Measurements from ENCODE around the gene KCNG2. TPM values are rescaled to one million over a fixed set of nuclear protein-coding genes. Genes with fewer than 3 reads are reported as not detected.

KCNG2 gene
- total RNA-seq, 1 experiment from 2014 or later, result not detected

- Histone ChIP-seq H4K20me1 (ENCODE audit: insufficient read depth) (no peaks in the 10 kb centered on the region), H3K9me3 (ENCODE audit: control insufficient read depth in 1 of 2, insufficient read depth in 1 of 2, low read depth in 1 of 2, low read length in 2 of 2) (no peaks in the 10 kb centered on the region), H3K4me3 (replicated peaks in 1 of 2; ENCODE audit: low read depth in 1 of 2, low read length in 2 of 2) (no peak overlapping the region), H3K9me2 (ENCODE audit: insufficient read depth) (no peaks in the 10 kb centered on the region), H3K27ac (ENCODE audit: low read depth, low read length) (no peak overlapping the region), H3K79me2 (ENCODE audit: insufficient read depth, low read length) (no peaks in the 10 kb centered on the region), H2AFZ (ENCODE audit: low read depth, low read length, poor library complexity, severe bottlenecking) (no peak overlapping the region), H3K27me3 (ENCODE audit: insufficient read depth, low read length) (no peaks in the 10 kb centered on the region), H3K9ac (ENCODE audit: low read length) (no peak overlapping the region), H3K36me3 (ENCODE audit: control insufficient read depth in 1 of 2, insufficient read depth in 2 of 2, low read length in 2 of 2) (no peaks in the 10 kb centered on the region), H3K4me2 (ENCODE audit: low read length) (no peak overlapping the region), H3K4me1 (ENCODE audit: control insufficient read depth in 1 of 2, insufficient read depth in 2 of 2, low read length in 2 of 2) (no peaks in the 10 kb centered on the region)
- ChIA-PET CTCF (no interaction called here), RAD21 (ENCODE audit: low non-redundant PET in 1 of 2, low total read pairs in 2 of 2, uncharacterized antibody in 2 of 2, unreplicated experiment in 2 of 2) (no interaction called here), POLR2A (no interaction called here)
- no TSS peak for BruUV-seq (replicated peaks)
- TF ChIP-seq EZH2phosphoT487 (IDR thresholded peaks at IDR 0.05; ENCODE audit: borderline replicate concordance) (no peak), RAD21 (IDR thresholded peaks at IDR 0.05; ENCODE audit: low read depth) (no peak), YY1 (IDR thresholded peaks at IDR 0.05; ENCODE audit: extremely low read depth, insufficient replicate concordance, low read depth, low read length) (no peak), MAX (IDR thresholded peaks at IDR 0.05) (no peak), CEBPB (IDR thresholded peaks at IDR 0.05; ENCODE audit: low read depth) (no peak), POLR2A (IDR thresholded peaks at IDR 0.05; ENCODE audit: borderline replicate concordance, extremely low read depth, insufficient read depth, insufficient read length) (no peak), ATF3 (IDR thresholded peaks at IDR 0.05) (no peak), SIN3A (IDR thresholded peaks at IDR 0.05; ENCODE audit: low read depth) (no peak), JUND (IDR thresholded peaks at IDR 0.05) (no peak), EZH2 (IDR thresholded peaks at IDR 0.05) (no peak), SRF (IDR thresholded peaks at IDR 0.05; ENCODE audit: low read depth) (no peak), EGR1 (IDR thresholded peaks at IDR 0.05; ENCODE audit: low read depth) (no peak), SP1 (IDR thresholded peaks at IDR 0.05; ENCODE audit: low read depth) (no peak), CBX3 (IDR thresholded peaks at IDR 0.05; ENCODE audit: low read depth) (no peak)
- TF ChIP-seq, protein P1, sequence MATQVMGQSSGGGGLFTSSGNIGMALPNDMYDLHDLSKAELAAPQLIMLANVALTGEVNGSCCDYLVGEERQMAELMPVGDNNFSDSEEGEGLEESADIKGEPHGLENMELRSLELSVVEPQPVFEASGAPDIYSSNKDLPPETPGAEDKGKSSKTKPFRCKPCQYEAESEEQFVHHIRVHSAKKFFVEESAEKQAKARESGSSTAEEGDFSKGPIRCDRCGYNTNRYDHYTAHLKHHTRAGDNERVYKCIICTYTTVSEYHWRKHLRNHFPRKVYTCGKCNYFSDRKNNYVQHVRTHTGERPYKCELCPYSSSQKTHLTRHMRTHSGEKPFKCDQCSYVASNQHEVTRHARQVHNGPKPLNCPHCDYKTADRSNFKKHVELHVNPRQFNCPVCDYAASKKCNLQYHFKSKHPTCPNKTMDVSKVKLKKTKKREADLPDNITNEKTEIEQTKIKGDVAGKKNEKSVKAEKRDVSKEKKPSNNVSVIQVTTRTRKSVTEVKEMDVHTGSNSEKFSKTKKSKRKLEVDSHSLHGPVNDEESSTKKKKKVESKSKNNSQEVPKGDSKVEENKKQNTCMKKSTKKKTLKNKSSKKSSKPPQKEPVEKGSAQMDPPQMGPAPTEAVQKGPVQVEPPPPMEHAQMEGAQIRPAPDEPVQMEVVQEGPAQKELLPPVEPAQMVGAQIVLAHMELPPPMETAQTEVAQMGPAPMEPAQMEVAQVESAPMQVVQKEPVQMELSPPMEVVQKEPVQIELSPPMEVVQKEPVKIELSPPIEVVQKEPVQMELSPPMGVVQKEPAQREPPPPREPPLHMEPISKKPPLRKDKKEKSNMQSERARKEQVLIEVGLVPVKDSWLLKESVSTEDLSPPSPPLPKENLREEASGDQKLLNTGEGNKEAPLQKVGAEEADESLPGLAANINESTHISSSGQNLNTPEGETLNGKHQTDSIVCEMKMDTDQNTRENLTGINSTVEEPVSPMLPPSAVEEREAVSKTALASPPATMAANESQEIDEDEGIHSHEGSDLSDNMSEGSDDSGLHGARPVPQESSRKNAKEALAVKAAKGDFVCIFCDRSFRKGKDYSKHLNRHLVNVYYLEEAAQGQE (IDR thresholded peaks at IDR 0.05; ENCODE audit: low read depth), result no peak
- DNase-seq (ENCODE audit: low read depth, low spot score), result no peak
- intact Hi-C loops (cut with micrococcal nuclease), result no loop called here
- no peak for ATAC-seq
Observed at GRCh38 chr18:79779021-79779699, 18.6 kb upstream of the KCNG2 start.

Data from HCT116 (cell line).